Smooth muscle cell (in vitro differentiated cells): Measurements from ENCODE around the gene SH3TC2. TPM values are rescaled to one million over a fixed set of nuclear protein-coding genes. Genes with fewer than 3 reads are reported as not detected.

ENCODE experiments used
- DNase-seq: peaks from one replicate; lab custom pipeline; 2025; ENCODE audit not compliant: unreplicated experiment; lab: John Stamatoyannopoulos, UW
- H2AFZ ChIP-seq: fragments of 200-600 bp; sonication (generic); 2 replicates; pipeline ENCODE4 v1.6.0; 2016; ENCODE audit warnings: antibody characterized with exemption, low read depth, mild to moderate bottlenecking
- H3F3A ChIP-seq: fragments of 200-600 bp; sonication (generic); 2 replicates; pipeline ENCODE4 v1.6.0; 2017; ENCODE audit warnings: antibody characterized with exemption, low read depth
- H3K27ac ChIP-seq: fragments of 200-600 bp; sonication (generic); 2 replicates; pipeline ENCODE4 v1.5.1; 2016; ENCODE audit warnings: low read depth, mild to moderate bottlenecking
- H3K27me3 ChIP-seq: fragments of 200-600 bp; sonication (generic); 2 replicates; pipeline ENCODE4 v1.6.1; 2016; ENCODE audit warnings: low read depth, mild to moderate bottlenecking
- H3K36me3 ChIP-seq: fragments of 200-600 bp; sonication (generic); 2 replicates; pipeline ENCODE4 v1.5.1; 2016; ENCODE audit warnings: low read depth
- H3K4me1 ChIP-seq: fragments of 200-600 bp; sonication (generic); 2 replicates; pipeline ENCODE4 v1.5.1; 2016; ENCODE audit warnings: low read depth
- H3K4me2 ChIP-seq: fragments of 200-600 bp; sonication (generic); 2 replicates; pipeline ENCODE4 v1.6.0; 2016; ENCODE audit warnings: mild to moderate bottlenecking
- H3K4me3 ChIP-seq: fragments of 200-600 bp; sonication (generic); 2 replicates; pipeline ENCODE4 v1.5.1; 2016; ENCODE audit warnings: mild to moderate bottlenecking
- H3K79me2 ChIP-seq: fragments of 200-600 bp; sonication (generic); 2 replicates; pipeline ENCODE4 v1.6.0; 2016; ENCODE audit warnings: low read depth, mild to moderate bottlenecking
- H3K9ac ChIP-seq: fragments of 200-600 bp; sonication (generic); 2 replicates; pipeline ENCODE4 v1.6.0; 2016; ENCODE audit warnings: low read depth
- H3K9me3 ChIP-seq: fragments of 200-600 bp; sonication (generic); replicated peaks from 2 replicates; pipeline ENCODE4 v1.5.1; 2016; ENCODE audit warnings: low read depth
- H4K20me1 ChIP-seq: fragments of 200-600 bp; sonication (generic); 2 replicates; pipeline ENCODE4 v1.6.0; 2016; ENCODE audit warnings: low read depth
- WGBS: methylation state at CpG from one replicate; pipeline ENCODE4 v1.1.7; 2016; ENCODE audit warnings: low lambda C conversion rate; 5-methylcytosine and 5-hydroxymethylcytosine counted together
- polyA plus RNA-seq: library from polyadenylated mRNA; unstranded; fragments of >200 nt; fragmentation: Nextera tagmentation; extraction: Ambion mirVana; gene quantifications from 2 replicates; pipeline ENCODE4 v1.2.1, GENCODE V29; 2016
- total RNA-seq: library from RNA; depleted of rRNA; stranded (reverse); fragments of >200 nt; gene quantifications from 2 replicates; pipeline ENCODE4 v1.2.3, GENCODE V29; 2014
- TF ChIP-seq, protein P1 (sequence below): fragments of 200-600 bp; sonication (generic); IDR thresholded peaks from 2 replicates; pipeline ENCODE4 v1.5.1; 2017; ENCODE audit warnings: borderline replicate concordance, mild to moderate bottlenecking, antibody characterized with exemption; ENCODE audit not compliant: insufficient read depth, poor library complexity, severe bottlenecking

SH3TC2 gene
- total and polyA plus RNA-seq, 2 experiments from 2014 or later = 0.31 to 0.46 TPM

- Histone ChIP-seq H3K27ac (no peak overlapping the region), H3F3A (no peaks in the 10 kb centered on the region), H3K36me3 (no peaks in the 10 kb centered on the region), H3K27me3 (peaks cover 2% of the 10 kb centered on the region), H3K4me2 (no peak overlapping the region), H3K4me1 (no peaks in the 10 kb centered on the region), H3K9ac (no peak overlapping the region), H3K9me3 (no peaks in the 10 kb centered on the region), H3K4me3 (no peak overlapping the region), H4K20me1 (no peaks in the 10 kb centered on the region), H2AFZ (no peak overlapping the region), H3K79me2 (no peaks in the 10 kb centered on the region)
- WGBS = 80% methylated on average over 4 of the region's 4 CpGs
- TF ChIP-seq, protein P1, sequence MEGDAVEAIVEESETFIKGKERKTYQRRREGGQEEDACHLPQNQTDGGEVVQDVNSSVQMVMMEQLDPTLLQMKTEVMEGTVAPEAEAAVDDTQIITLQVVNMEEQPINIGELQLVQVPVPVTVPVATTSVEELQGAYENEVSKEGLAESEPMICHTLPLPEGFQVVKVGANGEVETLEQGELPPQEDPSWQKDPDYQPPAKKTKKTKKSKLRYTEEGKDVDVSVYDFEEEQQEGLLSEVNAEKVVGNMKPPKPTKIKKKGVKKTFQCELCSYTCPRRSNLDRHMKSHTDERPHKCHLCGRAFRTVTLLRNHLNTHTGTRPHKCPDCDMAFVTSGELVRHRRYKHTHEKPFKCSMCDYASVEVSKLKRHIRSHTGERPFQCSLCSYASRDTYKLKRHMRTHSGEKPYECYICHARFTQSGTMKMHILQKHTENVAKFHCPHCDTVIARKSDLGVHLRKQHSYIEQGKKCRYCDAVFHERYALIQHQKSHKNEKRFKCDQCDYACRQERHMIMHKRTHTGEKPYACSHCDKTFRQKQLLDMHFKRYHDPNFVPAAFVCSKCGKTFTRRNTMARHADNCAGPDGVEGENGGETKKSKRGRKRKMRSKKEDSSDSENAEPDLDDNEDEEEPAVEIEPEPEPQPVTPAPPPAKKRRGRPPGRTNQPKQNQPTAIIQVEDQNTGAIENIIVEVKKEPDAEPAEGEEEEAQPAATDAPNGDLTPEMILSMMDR = no peak
- DNase-seq = no peak
Measured at GRCh38 chr5:148967783-148968182, 95.1 kb downstream of the SH3TC2 start.

DNA sequence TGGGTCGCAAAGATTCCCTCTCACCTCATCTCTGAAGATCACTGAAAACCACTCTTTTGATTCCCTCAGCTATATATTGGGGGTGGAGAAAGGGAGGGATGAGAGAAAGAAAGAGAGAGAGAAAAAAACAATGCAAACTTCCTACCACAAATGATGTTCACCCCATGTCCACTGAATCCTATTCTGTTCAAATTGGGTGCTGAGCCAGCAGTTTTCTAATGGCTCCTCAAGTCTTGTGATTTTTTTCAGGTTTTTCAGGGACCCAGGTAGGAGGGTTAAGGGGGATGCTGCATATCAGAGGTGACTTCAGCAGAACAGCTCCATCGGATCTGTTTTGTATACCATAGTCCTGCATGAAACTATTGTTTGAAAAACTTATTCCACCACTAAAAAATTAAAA is 95.9 kb downstream of the SH3TC2 start:
- Histone ChIP-seq H3K36me3 (no peaks in the 10 kb centered on the region), H3K27ac (no peak overlapping the region), H3K9ac (peak overlapping the region; percentile 74), H3K79me2 (no peaks in the 10 kb centered on the region), H3K9me3 (no peaks in the 10 kb centered on the region), H3K27me3 (peaks cover 10% of the 10 kb centered on the region), H4K20me1 (no peaks in the 10 kb centered on the region), H2AFZ (no peak overlapping the region), H3K4me1 (no peaks in the 10 kb centered on the region), H3F3A (no peaks in the 10 kb centered on the region), H3K4me3 (no peak overlapping the region), H3K4me2 (no peak overlapping the region)
- 98% methylated on average over 2 of the region's 2 CpGs for WGBS
- DNase-seq = no peak
- TF ChIP-seq, protein P1 = no peak

- WGBS = 83% methylated on average over 4 of the region's 4 CpGs
- H3K9me3 ChIP-seq = no peaks in the 10 kb centered on the region
- H4K20me1 ChIP-seq = no peaks in the 10 kb centered on the region
- TF ChIP-seq, protein P1 = no peak
- DNase-seq = no peak
- no peaks in the 10 kb centered on the region for H3K79me2 ChIP-seq
- no peak overlapping the region for H3K4me3 ChIP-seq
- no peaks in the 10 kb centered on the region for H3K36me3 ChIP-seq
- H3K4me1 ChIP-seq = no peaks in the 10 kb centered on the region
- peak overlapping the region; percentile 52 for H3K27ac ChIP-seq
- no peaks in the 10 kb centered on the region for H3F3A ChIP-seq
- H2AFZ ChIP-seq = no peak overlapping the region
- H3K9ac ChIP-seq = peak overlapping the region; percentile 74
- peak overlapping the region; percentile 3 for H3K4me2 ChIP-seq
- peaks cover 10% of the 10 kb centered on the region for H3K27me3 ChIP-seq
Measured at GRCh38 chr5:148966348-148966747, 96.5 kb downstream of the SH3TC2 start.

DNA sequence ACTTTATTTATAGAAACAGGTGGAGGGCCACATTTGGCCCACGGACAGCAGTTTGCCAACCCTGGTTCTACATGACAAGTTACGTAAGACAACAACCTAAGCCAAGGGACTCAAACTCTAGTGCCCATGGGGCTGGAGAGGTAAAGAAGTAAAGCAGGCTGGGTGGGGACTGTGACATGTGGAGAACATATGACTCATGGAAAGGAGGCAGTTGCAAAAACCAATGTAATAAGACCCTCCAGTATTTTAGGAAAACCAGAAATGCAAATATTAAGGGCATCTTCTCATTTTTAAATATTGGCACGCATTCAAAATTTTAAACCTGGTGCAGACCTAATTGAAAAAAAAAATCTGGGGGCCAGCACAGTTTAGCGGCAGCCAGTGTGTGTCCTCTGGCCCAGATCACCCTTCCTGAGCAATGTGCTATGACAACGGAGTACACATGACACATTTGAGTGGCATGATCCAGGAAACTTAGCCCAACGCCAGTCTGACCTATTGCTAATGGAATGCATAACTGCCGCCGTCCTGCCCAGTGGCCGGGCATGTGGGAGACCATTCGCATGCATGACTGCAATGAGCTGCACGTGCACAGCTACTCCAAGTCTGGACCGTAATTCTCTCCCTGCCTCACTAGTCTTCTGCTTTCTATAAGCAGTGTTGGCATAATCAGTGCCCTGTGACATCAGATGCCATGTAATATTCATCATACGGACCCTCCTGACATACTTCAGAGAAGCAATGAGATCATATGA is 97.2 kb downstream of the SH3TC2 start:
- H3F3A ChIP-seq = no peaks in the 10 kb centered on the region
- peak overlapping the region; percentile 74 for H3K9ac ChIP-seq
- H2AFZ ChIP-seq = no peak overlapping the region
- H3K27me3 ChIP-seq = peaks cover 10% of the 10 kb centered on the region
- no peaks in the 10 kb centered on the region for H3K4me1 ChIP-seq
- no peaks in the 10 kb centered on the region for H4K20me1 ChIP-seq
- peak; percentile 32 for DNase-seq
- H3K4me2 ChIP-seq = peak overlapping the region; percentile 22
- no peaks in the 10 kb centered on the region for H3K9me3 ChIP-seq
- 44% methylated on average over 13 of the region's 13 CpGs for WGBS
- H3K79me2 ChIP-seq = no peaks in the 10 kb centered on the region
- TF ChIP-seq, protein P1 = no peak
- H3K27ac ChIP-seq = peak overlapping the region; percentile 74
- no peak overlapping the region for H3K4me3 ChIP-seq
- no peaks in the 10 kb centered on the region for H3K36me3 ChIP-seq
